LNCaP clone FGC (cell line): Measurements from ENCODE around the gene SAP30L.

ENCODE experiments used
- DNase-seq: peaks from one replicate; pipeline ENCODE4 v3.0.0-alpha.2; 2011; ENCODE audit warnings: low read depth
- H3K4me3 ChIP-seq: 2 replicates; pipeline ENCODE4 v1.5.1; 2011; ENCODE audit warnings: mild to moderate bottlenecking, low read depth, low read length, control low read depth
- CTCF ChIP-seq: IDR thresholded peaks from 2 replicates; pipeline ENCODE4 v1.5.1; 2012; ENCODE audit warnings: mild to moderate bottlenecking; ENCODE audit not compliant: control insufficient read depth, insufficient read depth; ENCODE audit errors: extremely low read depth

The SAP30L gene

GRCh38 chr5:154494036-154494435 is 48.2 kb downstream of the SAP30L start:
- H3K4me3 ChIP-seq, result no peak overlapping the region
- no peak for DNase-seq
- TF ChIP-seq CTCF, result no peak

- DNase-seq, result no peak
- no peak overlapping the region for H3K4me3 ChIP-seq
- no peak for TF ChIP-seq CTCF
These were observed 52.8 kb downstream of the SAP30L start for GRCh38 chr5:154498591-154498990.

- no peak overlapping the region for H3K4me3 ChIP-seq
- no peak for DNase-seq
- no peak for TF ChIP-seq CTCF
These were observed 53.2 kb downstream of the SAP30L start for GRCh38 chr5:154498994-154499393.

DNA sequence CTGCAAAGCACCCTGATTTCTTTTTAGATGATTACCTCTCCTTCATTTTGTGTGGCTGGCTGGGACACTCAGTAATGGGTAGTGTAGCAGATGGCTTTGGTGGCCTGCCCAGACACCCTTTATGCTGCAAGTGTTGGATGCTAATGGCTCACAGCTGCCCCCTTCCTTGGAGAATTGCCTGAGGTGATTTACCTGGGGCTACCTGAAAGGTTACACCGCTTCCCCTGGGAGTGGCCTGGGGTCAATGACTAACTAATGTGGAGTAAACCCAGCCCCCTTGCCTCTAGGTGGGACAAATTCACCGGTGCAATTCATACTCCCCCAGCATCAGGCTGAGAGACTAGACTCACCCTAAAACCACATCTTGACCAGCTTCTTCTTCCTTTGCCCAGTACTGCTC is 55.8 kb downstream of the SAP30L start:
- TF ChIP-seq CTCF, result no peak
- no peak overlapping the region for H3K4me3 ChIP-seq
- no peak for DNase-seq

DNA sequence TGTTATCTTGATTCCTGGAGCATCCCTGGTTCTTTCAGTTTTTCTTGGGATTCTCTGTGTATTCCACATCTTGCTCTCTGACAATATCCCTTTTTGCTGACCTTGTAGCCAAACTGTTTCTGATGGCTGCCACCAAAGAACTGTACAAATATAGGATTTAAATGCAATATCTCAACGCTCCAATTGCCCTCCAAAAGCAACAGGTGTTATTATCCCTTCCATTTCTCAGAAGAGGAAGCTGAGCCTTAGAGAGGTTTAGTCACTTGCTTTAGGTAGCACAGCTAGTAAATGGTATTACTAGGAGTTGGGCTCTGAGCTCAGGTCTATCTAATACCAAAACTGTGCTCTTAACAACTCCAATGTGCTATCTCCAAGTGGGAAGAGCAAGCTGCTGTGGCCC is 56.4 kb downstream of the SAP30L start:
- TF ChIP-seq CTCF, result no peak
- DNase-seq, result no peak
- no peak overlapping the region for H3K4me3 ChIP-seq

- no peak overlapping the region for H3K4me3 ChIP-seq
- TF ChIP-seq CTCF, result no peak
- DNase-seq, result no peak
These were observed 57.9 kb downstream of the SAP30L start for GRCh38 chr5:154503698-154504039.

DNA sequence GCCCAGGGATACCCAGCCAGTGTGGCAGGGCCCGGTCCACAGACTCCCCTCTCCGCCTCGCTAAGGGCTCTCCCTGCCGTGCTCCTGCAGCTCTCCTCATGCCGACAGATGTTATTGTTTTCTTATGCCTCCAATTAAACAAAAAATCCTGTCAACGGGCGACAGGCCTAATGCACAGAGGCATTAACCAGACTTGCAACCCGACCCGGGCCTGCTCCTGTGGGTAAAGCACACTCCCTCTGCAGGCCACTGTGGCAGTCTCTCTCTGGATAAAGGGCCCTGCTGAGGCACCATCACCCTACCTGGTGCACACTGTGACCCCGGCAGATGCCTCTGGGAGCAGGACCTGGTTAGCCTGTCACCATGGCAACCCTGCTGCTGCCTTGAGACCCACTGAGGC is 59.8 kb downstream of the SAP30L start:
- H3K4me3 ChIP-seq, result no peak overlapping the region
- DNase-seq, result no peak
- no peak for TF ChIP-seq CTCF
